Activated CD8-positive, alpha-beta T cell treated with anti-CD3 and anti-CD28 coated beads for 36 hours (primary cell): ENCODE measurements around the gene HSPB9. TPM values are rescaled to one million over a fixed set of nuclear protein-coding genes. Genes with fewer than 3 reads are reported as not detected.
A peak's percentile ranks its signal among the peaks of the same experiment; 100 is the strongest.

Source experiments
- ATAC-seq: fragments of 200-7000 bp; cut with Tn5 transposase; one replicate; pipeline ENCODE4 v1.10.0; 2021; ENCODE audit warnings: mild to moderate bottlenecking, moderate library complexity
- CTCF ChIA-PET: fragments of 350-600 bp; sonication (Branson Sonifier 250); formaldehyde crosslinking; loops from one replicate; lab custom pipeline; 2021; ENCODE audit warnings: antibody characterized with exemption; lab: Charles Lee
- POLR2A ChIA-PET: fragments of 350-600 bp; sonication (Branson Sonifier 250); formaldehyde crosslinking; loops from one replicate; lab custom pipeline; 2021; ENCODE audit warnings: antibody characterized with exemption; lab: Charles Lee
- DNase-seq: peaks from one replicate; pipeline ENCODE4 v3.0.0-alpha.2; 2020
- H3K27ac Mint-ChIP-seq: one replicate; pipeline ENCODE4 v1.8.0; 2021; ENCODE audit warnings: mild to moderate bottlenecking, mixed read lengths
- H3K27me3 Mint-ChIP-seq: one replicate; pipeline ENCODE4 v1.8.0; 2021; ENCODE audit warnings: mixed read lengths
- H3K36me3 Mint-ChIP-seq: one replicate; pipeline ENCODE4 v1.8.0; 2021; ENCODE audit warnings: low read depth, mixed read lengths
- H3K4me1 Mint-ChIP-seq: one replicate; pipeline ENCODE4 v1.8.0; 2021; ENCODE audit warnings: low read depth, mixed read lengths
- H3K4me3 Mint-ChIP-seq: one replicate; pipeline ENCODE4 v1.8.0; 2021; ENCODE audit warnings: mild to moderate bottlenecking, moderate library complexity, mixed read lengths
- H3K9me3 Mint-ChIP-seq: one replicate; pipeline ENCODE4 v1.8.0; 2021; ENCODE audit warnings: mixed read lengths
- intact Hi-C: fragments of 100-400 bp; cut with micrococcal nuclease; formaldehyde crosslinking; loops from one replicate; pipeline ENCODE4 v1.10.0; 2022
- total RNA-seq, 2 experiments: library from RNA; stranded (reverse); gene quantifications; one replicate each; pipeline ENCODE4 v1.2.3, GENCODE V29; 2021
- TF ChIP-seq, protein P1 (sequence below): fragments of 200-600 bp; IDR thresholded peaks from one replicate; pipeline ENCODE4 v1.8.0; 2022; ENCODE audit warnings: antibody characterized with exemption, mild to moderate bottlenecking

The HSPB9 gene
- total RNA-seq, 2 experiments from 2014 or later: 0.41 TPM; not detected in 1

DNA sequence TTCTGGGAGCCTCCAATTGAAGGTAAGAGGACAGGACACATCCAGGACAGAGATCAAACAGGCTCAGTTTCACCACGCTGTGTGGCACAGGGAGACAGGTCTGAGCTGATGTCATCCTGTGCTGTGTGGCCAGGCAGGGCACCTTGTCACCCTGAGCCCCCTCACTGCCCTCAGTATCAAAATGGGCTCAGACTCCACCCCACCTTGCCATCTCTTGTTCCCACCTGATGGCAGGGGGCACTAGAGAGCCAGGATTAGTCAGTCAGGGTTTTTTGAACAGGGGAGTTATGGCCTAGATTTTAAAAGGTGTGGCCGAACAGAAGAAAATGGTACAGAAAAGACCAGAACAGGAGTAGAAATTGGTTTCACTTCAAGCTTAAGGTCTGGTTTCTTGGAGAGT, 4.1 kb upstream of the HSPB9 start:
- CTCF ChIA-PET: interaction anchor here (0.8 to 14.3 kb wide), 23 partner anchors 9 to 302 kb away, joined by 3 to 110 read pairs (median 5); partner anchors contain the start of genes DNAJC7, KCNH4 and NKIRAS2
- intact Hi-C loops: loop anchor here (5.0 kb wide), 1 partner anchor 156 kb away; no protein-coding TSS in a partner anchor
- peak; percentile 45 for ATAC-seq
- peaks cover 43% of the 10 kb centered on the region for H3K36me3 Mint-ChIP-seq
- H3K27ac Mint-ChIP-seq: no peak overlapping the region
- H3K4me3 Mint-ChIP-seq: no peak overlapping the region
- POLR2A ChIA-PET: interaction anchor here (1.3 to 1.8 kb wide), 3 partner anchors 10 to 53 kb away, joined by 3 to 4 read pairs (median 3); no protein-coding TSS in a partner anchor
- no peaks in the 10 kb centered on the region for H3K9me3 Mint-ChIP-seq
- H3K27me3 Mint-ChIP-seq: no peaks in the 10 kb centered on the region
- H3K4me1 Mint-ChIP-seq: peaks cover 30% of the 10 kb centered on the region
- TF ChIP-seq, protein P1, sequence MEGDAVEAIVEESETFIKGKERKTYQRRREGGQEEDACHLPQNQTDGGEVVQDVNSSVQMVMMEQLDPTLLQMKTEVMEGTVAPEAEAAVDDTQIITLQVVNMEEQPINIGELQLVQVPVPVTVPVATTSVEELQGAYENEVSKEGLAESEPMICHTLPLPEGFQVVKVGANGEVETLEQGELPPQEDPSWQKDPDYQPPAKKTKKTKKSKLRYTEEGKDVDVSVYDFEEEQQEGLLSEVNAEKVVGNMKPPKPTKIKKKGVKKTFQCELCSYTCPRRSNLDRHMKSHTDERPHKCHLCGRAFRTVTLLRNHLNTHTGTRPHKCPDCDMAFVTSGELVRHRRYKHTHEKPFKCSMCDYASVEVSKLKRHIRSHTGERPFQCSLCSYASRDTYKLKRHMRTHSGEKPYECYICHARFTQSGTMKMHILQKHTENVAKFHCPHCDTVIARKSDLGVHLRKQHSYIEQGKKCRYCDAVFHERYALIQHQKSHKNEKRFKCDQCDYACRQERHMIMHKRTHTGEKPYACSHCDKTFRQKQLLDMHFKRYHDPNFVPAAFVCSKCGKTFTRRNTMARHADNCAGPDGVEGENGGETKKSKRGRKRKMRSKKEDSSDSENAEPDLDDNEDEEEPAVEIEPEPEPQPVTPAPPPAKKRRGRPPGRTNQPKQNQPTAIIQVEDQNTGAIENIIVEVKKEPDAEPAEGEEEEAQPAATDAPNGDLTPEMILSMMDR: peak; percentile 63
- DNase-seq: peak; percentile 80

- peaks cover 39% of the 10 kb centered on the region for H3K36me3 Mint-ChIP-seq
- POLR2A ChIA-PET: interaction anchor here (0.6 to 2.5 kb wide), 3 partner anchors 34 to 83 kb away, joined by 3 to 13 read pairs (median 4); no protein-coding TSS in a partner anchor
- H3K4me3 Mint-ChIP-seq: no peak overlapping the region
- TF ChIP-seq, protein P1: no peak
- no peaks in the 10 kb centered on the region for H3K27me3 Mint-ChIP-seq
- no peaks in the 10 kb centered on the region for H3K9me3 Mint-ChIP-seq
- DNase-seq (no peak), ATAC-seq (no peak)
- H3K27ac Mint-ChIP-seq: peak overlapping the region; percentile 11
- peaks cover 30% of the 10 kb centered on the region for H3K4me1 Mint-ChIP-seq
- CTCF ChIA-PET: interaction anchor here (0.8 to 14.3 kb wide), 21 partner anchors 9 to 301 kb away, joined by 3 to 110 read pairs (median 5); partner anchors contain the start of genes DNAJC7, KCNH4, NKIRAS2 and ODAD4
- intact Hi-C loops: loop anchor here (5.0 kb wide), 1 partner anchor 157 kb away; no protein-coding TSS in a partner anchor
Observed at GRCh38 chr17:42119301-42119700, 3.3 kb upstream of the HSPB9 start.

GRCh38 chr17:42120161-42120769, 2.3 kb upstream of the HSPB9 start:
- DNase-seq (no peak), ATAC-seq (peak; percentile 1)
- intact Hi-C loops: no loop called here
- H3K27ac Mint-ChIP-seq: peak overlapping the region; percentile 55
- no peaks in the 10 kb centered on the region for H3K9me3 Mint-ChIP-seq
- POLR2A ChIA-PET: interaction anchor here (0.5 to 3.9 kb wide), 13 partner anchors 12 to 428 kb away, joined by 3 to 24 read pairs (median 3); partner anchors contain the start of genes CNP and DNAJC7
- H3K4me1 Mint-ChIP-seq: peaks cover 30% of the 10 kb centered on the region
- peaks cover 32% of the 10 kb centered on the region for H3K36me3 Mint-ChIP-seq
- CTCF ChIA-PET: interaction anchor here (0.7 to 14.3 kb wide), 16 partner anchors 9 to 283 kb away, joined by 3 to 110 read pairs (median 5); partner anchors contain the start of genes DNAJC7, KCNH4, NKIRAS2 and ODAD4
- H3K27me3 Mint-ChIP-seq: no peaks in the 10 kb centered on the region
- TF ChIP-seq, protein P1: no peak
- H3K4me3 Mint-ChIP-seq: peak overlapping the region; percentile 67

- no peaks in the 10 kb centered on the region for H3K27me3 Mint-ChIP-seq
- peaks cover 30% of the 10 kb centered on the region for H3K4me1 Mint-ChIP-seq
- intact Hi-C loops: no loop called here
- H3K9me3 Mint-ChIP-seq: no peaks in the 10 kb centered on the region
- ChIA-PET CTCF (interaction anchor here (0.7 to 14.3 kb wide), 12 partner anchors 10 to 191 kb away, joined by 3 to 110 read pairs (median 4); partner anchors contain the start of genes DNAJC7, KCNH4, NKIRAS2 and ODAD4), POLR2A (interaction anchor here (0.5 to 3.9 kb wide), 17 partner anchors 10 to 429 kb away, joined by 3 to 24 read pairs (median 4); partner anchors contain the start of genes CNP and DNAJC7)
- peaks cover 32% of the 10 kb centered on the region for H3K36me3 Mint-ChIP-seq
- peak; percentile 84 for DNase-seq
- peak within 1 kb of the TSS; percentile 67 for H3K4me3 Mint-ChIP-seq
- peak within 1 kb of the TSS; percentile 85 for H3K27ac Mint-ChIP-seq
- TF ChIP-seq, protein P1: no peak
- ATAC-seq: peak; percentile 87
Observed at GRCh38 chr17:42120770-42121769, 1.5 kb upstream of the HSPB9 start, which contains the start of gene KAT2A. Gene KAT2A (minus strand): TSS chr17:42121367. CDS start chr17:42121304, 63 bp downstream.
